K562 (cell line): ENCODE data around the gene SDC1. TPM values are rescaled to one million over a fixed set of nuclear protein-coding genes. Genes with fewer than 3 reads are reported as not detected.

Experiments used
- ATAC-seq: fragments of 200-7000 bp; cut with Tn5 transposase; 3 replicates; pipeline ENCODE4 v1.9.1; 2020; ENCODE audit warnings: moderate library complexity
- BruUV-seq: library from RNA; stranded (reverse); fragments of 400-500 nt; replicated peaks from 2 replicates; lab custom pipeline; 2021; lab: Mats Ljungman, UMichigan
- CTCF ChIA-PET: fragments of 300-600 bp; formaldehyde crosslinking; extraction: SDS; loops from one replicate; lab custom pipeline; 2021; ENCODE audit warnings: low intra/inter-chr PET ratio; lab: Yijun Ruan, JAX
- POLR2A ChIA-PET: fragments of 300-600, 350-650 bp; sonication (Branson Sonifier 250); formaldehyde crosslinking; extraction: SDS; loops from one replicate; lab custom pipeline; 2021; ENCODE audit warnings: antibody characterized with exemption, inconsistent platforms; lab: Yijun Ruan, JAX
- DNase-seq, 4 experiments: peaks; one replicate each; pipeline versions ENCODE4 v3.0.0 to v3.0.0-alpha.2; 2011 to 2018; ENCODE audit warnings: low spot score in 3 of 4, mixed read lengths in 3 of 4; ENCODE audit errors: extremely low read depth in 1 of 4
- FAIRE-seq: peaks from 2 replicates; lab custom pipeline; 2011; peaks lifted over from hg19 to GRCh38; lab: Jason Lieb, UNC
- H2AFZ ChIP-seq: 2 replicates; pipeline ENCODE4 v1.6.0; 2011; ENCODE audit warnings: low read depth, low read length, control low read depth, inconsistent platforms
- H3K27ac ChIP-seq: fragments of 200-600 bp; 3 replicates; pipeline ENCODE4 v1.8.0; 2011; ENCODE audit warnings: low read depth, mild to moderate bottlenecking, control low read depth, inconsistent platforms, low read length, moderate library complexity, mixed read lengths; ENCODE audit errors: extremely low read depth
- H3K27me3 ChIP-seq, 2 experiments: fragments of 300-600 bp in 1 of 2; 2 replicates in 1 of 2; 3 replicates in 1 of 2; pipeline versions ENCODE4 v1.6.0 to v1.8.0; 2011; ENCODE audit warnings: inconsistent platforms in 2 of 2, low read length in 2 of 2, mild to moderate bottlenecking in 1 of 2, mixed read lengths in 1 of 2, moderate library complexity in 1 of 2; ENCODE audit not compliant: control insufficient read depth in 2 of 2, insufficient read depth in 2 of 2
- H3K36me3 ChIP-seq: fragments of 300-600 bp; 3 replicates; pipeline ENCODE4 v1.8.0; 2011; ENCODE audit warnings: mild to moderate bottlenecking, low read length, inconsistent platforms; ENCODE audit not compliant: control insufficient read depth, insufficient read depth
- H3K4me1 ChIP-seq, 2 experiments: fragments of 200-600 bp in 1 of 2; replicated peaks in 1 of 2; 2 replicates in 1 of 2; 3 replicates in 1 of 2; pipeline versions ENCODE4 v1.5.1 to v1.8.0; 2011; ENCODE audit warnings: inconsistent platforms in 2 of 2, low read length in 2 of 2, mild to moderate bottlenecking in 1 of 2, mixed read lengths in 1 of 2, moderate library complexity in 1 of 2; ENCODE audit not compliant: control insufficient read depth in 2 of 2, insufficient read depth in 2 of 2
- H3K4me2 ChIP-seq: 2 replicates; pipeline ENCODE4 v1.6.1; 2011; ENCODE audit warnings: low read length, control low read depth, inconsistent platforms, mixed read lengths; ENCODE audit not compliant: insufficient read depth
- H3K4me3 ChIP-seq: fragments of 200-600 bp; sonication (generic), shearing (Covaris generic); 2 replicates; pipeline ENCODE4 v1.5.1; 2016; ENCODE audit warnings: control low read depth, inconsistent platforms
- H3K79me2 ChIP-seq: fragments of 200-600 bp; 3 replicates; pipeline ENCODE4 v1.8.0; 2011; ENCODE audit warnings: low read length, inconsistent platforms; ENCODE audit not compliant: control insufficient read depth, insufficient read depth
- H3K9ac ChIP-seq, 2 experiments: 2 replicates each; pipeline versions ENCODE4 v1.6.0 to v1.6.1; 2011; ENCODE audit warnings: low read depth in 2 of 2, low read length in 2 of 2, control low read depth in 1 of 2, inconsistent platforms in 1 of 2, mild to moderate bottlenecking in 1 of 2, mixed read lengths in 1 of 2; ENCODE audit not compliant: insufficient read depth in 1 of 2
- H3K9me1 ChIP-seq: one replicate; pipeline ENCODE4 v1.6.0; 2011; ENCODE audit warnings: inconsistent platforms, mild to moderate bottlenecking, low read length, moderate library complexity; ENCODE audit not compliant: control insufficient read depth, insufficient read depth
- H3K9me3 ChIP-seq: replicated peaks from 2 replicates; pipeline ENCODE4 v1.5.1; 2011; ENCODE audit warnings: low read depth, low read length, inconsistent platforms; ENCODE audit not compliant: control insufficient read depth, insufficient read depth
- H4K20me1 ChIP-seq: replicated peaks from 2 replicates; pipeline ENCODE4 v1.6.1; 2011; ENCODE audit warnings: low read length, inconsistent platforms, mixed read lengths; ENCODE audit not compliant: control insufficient read depth, insufficient read depth
- BRF1 ChIP-seq: IDR thresholded peaks from 3 replicates; pipeline ENCODE4 v1.6.1; 2011; ENCODE audit warnings: borderline replicate concordance, mild to moderate bottlenecking; ENCODE audit not compliant: insufficient read length; ENCODE audit errors: extremely low read depth
- NCOA2 ChIP-seq, 2 experiments: fragments of 450-650 bp; IDR thresholded peaks; 2 replicates each; pipeline ENCODE4 v1.6.1; 2018; ENCODE audit warnings: mild to moderate bottlenecking in 2 of 2, moderate library complexity in 1 of 2; ENCODE audit not compliant: partially characterized antibody in 2 of 2
- USF1 ChIP-seq: sonication (generic); formaldehyde crosslinking; IDR thresholded peaks from 2 replicates; pipeline ENCODE4 v1.9.0; 2022; ENCODE audit warnings: mild to moderate bottlenecking, missing genetic modification reagents
- XRCC3 ChIP-seq: fragments of 450-650 bp; IDR thresholded peaks from 2 replicates; pipeline ENCODE4 v1.6.1; 2017; ENCODE audit warnings: mild to moderate bottlenecking, moderate library complexity
- ZNF212 ChIP-seq: fragments of 450-650 bp; formaldehyde crosslinking; IDR thresholded peaks from 2 replicates; pipeline ENCODE4 v1.4.0; 2020; ENCODE audit warnings: mild to moderate bottlenecking
- ZSCAN32 ChIP-seq: fragments of 450-650 bp; formaldehyde crosslinking; IDR thresholded peaks from 2 replicates; pipeline ENCODE4 v1.4.0; 2020; ENCODE audit warnings: mild to moderate bottlenecking, moderate library complexity
- WGBS: fragments of 100-300 bp; shearing (Covaris generic); methylation state at CpG from one replicate; pipeline ENCODE4 v1.1.6; 2016; ENCODE audit warnings: low coverage, mixed read lengths; ENCODE audit not compliant: insufficient coverage; ENCODE audit errors: missing lambda C conversion rate; 5-methylcytosine and 5-hydroxymethylcytosine counted together
- in situ Hi-C: fragments of 300-500 bp; cut with MboI; formaldehyde crosslinking; loops from 4 replicates; pipeline ENCODE4 v1.15.0; 2018; ENCODE audit warnings: inconsistent platforms, mixed read lengths
- intact Hi-C: fragments of 100-400 bp; cut with micrococcal nuclease; formaldehyde crosslinking; loops from 2 replicates; pipeline ENCODE4 v1.14.2; 2022
- polyA plus RNA-seq, 8 experiments: library from polyadenylated mRNA; depleted of rRNA in 4 of 8; stranded (reverse) in 5 of 8; unstranded in 3 of 8; fragments of >200 nt; fragmentation: Nextera tagmentation in 2 of 8; fragmentation: Illumina TruSeq in 1 of 8; extraction: Ambion mirVana in 2 of 8; extraction: Trizol in 1 of 8; gene quantifications; 2 replicates each; pipeline versions ENCODE4 v1.2.1 to v1.2.3, GENCODE V29; 2011 to 2014; ENCODE audit warnings: inconsistent platforms in 1 of 8, missing spikeins in 1 of 8
- total RNA-seq, 7 experiments: library from RNA; depleted of rRNA in 6 of 7; stranded (reverse); fragments of >200 nt in 6 of 7; fragmentation: Illumina TruSeq in 2 of 7; extraction: Trizol in 2 of 7; gene quantifications; 2 replicates each; pipeline versions ENCODE4 v1.2.1 to v1.2.3, GENCODE V29; 2011 to 2021; ENCODE audit warnings: low replicate concordance in 1 of 7

The SDC1 gene
- total and polyA plus RNA-seq, 9 of the 15 experiments (the other 6 are each of a cell fraction or from before 2014, with no cell fraction given): 0.06 to 2.7 (median 0.49) TPM

- no peak for TF ChIP-seq NCOA2 (IDR thresholded peaks at IDR 0.05; ENCODE audit: partially characterized antibody in 2 of 2)
- TF ChIP-seq XRCC3: no peak
- TF ChIP-seq, all 486 proteins: peak for 0
These were observed 6.2 kb upstream of the SDC1 start (continued) for GRCh38 chr2:20231159-20231558.

- no peaks in the 10 kb centered on the region for H3K36me3 ChIP-seq
- no peak overlapping the region for H3K4me3 ChIP-seq
- 14% methylated on average over 4 of the region's 4 CpGs for WGBS
- no peak for ATAC-seq
- TF ChIP-seq ZNF212 (CRISPR knock-in tag) (no peak), USF1 (no peak), BRF1 (no peak), ZSCAN32 (CRISPR knock-in tag) (no peak)
- TF ChIP-seq, all 486 proteins: peak for 0
- no peak for FAIRE-seq
- no peak overlapping the region for H3K9ac ChIP-seq
- H3K27me3 ChIP-seq: peaks cover 2 to 35% of the 10 kb centered on the region in 2 experiments; a peak in 3 of 5 replicates
- ChIA-PET POLR2A (no interaction called here), CTCF (no interaction called here)
- no TSS peak for BruUV-seq
- DNase-seq: no peak
- no peaks in the 10 kb centered on the region for H3K9me3 ChIP-seq
- no peak overlapping the region for H2AFZ ChIP-seq
- in situ Hi-C loops (no loop called here), intact Hi-C loops (no loop called here)
- H3K4me1 ChIP-seq: peaks cover 0 to 9% of the 10 kb centered on the region in 2 experiments; a peak in 2 of 5 replicates
- H3K4me2 ChIP-seq: no peak overlapping the region
- H3K79me2 ChIP-seq: no peaks in the 10 kb centered on the region
- H3K27ac ChIP-seq: no peak overlapping the region
- no peaks in the 10 kb centered on the region for H4K20me1 ChIP-seq
- no peaks in the 10 kb centered on the region for H3K9me1 ChIP-seq
These were observed 5.1 kb upstream of the SDC1 start for GRCh38 chr2:20230114-20230425.
